Measurements from ENCODE around the gene CPSF4L.

CPSF4L gene

DNA sequence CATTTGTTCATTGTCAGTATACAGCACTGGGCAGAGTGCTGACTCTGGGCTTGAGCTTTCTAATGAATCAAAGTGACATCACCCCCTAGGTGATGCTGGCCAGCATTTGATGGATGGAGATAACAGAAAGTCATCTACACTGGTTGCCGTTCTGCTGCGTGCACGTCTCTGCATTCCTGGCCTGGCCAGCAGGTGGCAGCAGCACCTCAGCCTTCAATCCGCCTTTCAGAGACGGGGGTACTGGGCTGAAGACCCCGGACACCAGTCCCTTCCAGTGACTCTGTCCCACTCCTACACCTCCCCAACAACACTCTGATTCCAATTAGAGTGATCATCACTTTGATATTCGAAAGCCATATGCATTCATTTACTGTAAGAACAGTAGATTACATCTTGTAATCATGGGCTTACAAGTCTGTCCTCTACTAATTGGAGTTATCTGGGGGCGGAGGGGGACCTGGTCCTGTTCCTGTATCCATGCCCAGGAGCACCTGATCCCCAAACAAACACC lies 6.0 kb downstream of the CPSF4L start (continued):
- peak; percentile 65; the same call in 1 of the 2 replicates for TF ChIP-seq ZEB2 (tag by site-specific recombination; IDR thresholded peaks at IDR 0.05)
- TF ChIP-seq ZNF214 (tag by site-specific recombination; IDR thresholded peaks at IDR 0.05; ENCODE audit: borderline replicate concordance): no peak
- no peak for TF ChIP-seq ZFP69B (tag by site-specific recombination; IDR thresholded peaks at IDR 0.05)
- no peak for TF ChIP-seq HOXC10 (CRISPR knock-in tag; IDR thresholded peaks at IDR 0.05)
- TF ChIP-seq ZNF292 (tag by site-specific recombination; IDR thresholded peaks at IDR 0.05; ENCODE audit: borderline replicate concordance, low read depth): no peak
- TF ChIP-seq ZBTB7A (tag by site-specific recombination; IDR thresholded peaks at IDR 0.05; ENCODE audit: low read depth): no peak
- no peak for TF ChIP-seq KLF1 (tag by site-specific recombination; IDR thresholded peaks at IDR 0.05)
- TF ChIP-seq ZNF600 (tag by site-specific recombination; IDR thresholded peaks at IDR 0.05): 0 out of 2 replicates have a peak, but pooled peaks have one; percentile 25
- peak; percentile 55 for TF ChIP-seq ZNF629 (tag by site-specific recombination; IDR thresholded peaks at IDR 0.05)
- TF ChIP-seq ZNF391 (tag by site-specific recombination; IDR thresholded peaks at IDR 0.05; ENCODE audit: borderline replicate concordance, low read depth): peak; percentile 45; the same call in 1 of the 2 replicates
- no peak for TF ChIP-seq GLIS2 (tag by site-specific recombination; IDR thresholded peaks at IDR 0.05)
- TF ChIP-seq ZNF394 (tag by site-specific recombination; IDR thresholded peaks at IDR 0.05; ENCODE audit: borderline replicate concordance): no peak
- TF ChIP-seq ZNF404 (tag by site-specific recombination; IDR thresholded peaks at IDR 0.05): no peak
- peak; percentile 99 for TF ChIP-seq ZNF654 (tag by site-specific recombination; IDR thresholded peaks at IDR 0.05; ENCODE audit: low read depth)
- peak; percentile 37; the same call in 1 of the 2 replicates for TF ChIP-seq ZNF366 (tag by site-specific recombination; conservative IDR thresholded peaks at IDR 0.05)
- TF ChIP-seq ZBTB20 (tag by site-specific recombination; IDR thresholded peaks at IDR 0.05): peak; percentile 49; the same call in 1 of the 2 replicates
- TF ChIP-seq, protein P1, sequence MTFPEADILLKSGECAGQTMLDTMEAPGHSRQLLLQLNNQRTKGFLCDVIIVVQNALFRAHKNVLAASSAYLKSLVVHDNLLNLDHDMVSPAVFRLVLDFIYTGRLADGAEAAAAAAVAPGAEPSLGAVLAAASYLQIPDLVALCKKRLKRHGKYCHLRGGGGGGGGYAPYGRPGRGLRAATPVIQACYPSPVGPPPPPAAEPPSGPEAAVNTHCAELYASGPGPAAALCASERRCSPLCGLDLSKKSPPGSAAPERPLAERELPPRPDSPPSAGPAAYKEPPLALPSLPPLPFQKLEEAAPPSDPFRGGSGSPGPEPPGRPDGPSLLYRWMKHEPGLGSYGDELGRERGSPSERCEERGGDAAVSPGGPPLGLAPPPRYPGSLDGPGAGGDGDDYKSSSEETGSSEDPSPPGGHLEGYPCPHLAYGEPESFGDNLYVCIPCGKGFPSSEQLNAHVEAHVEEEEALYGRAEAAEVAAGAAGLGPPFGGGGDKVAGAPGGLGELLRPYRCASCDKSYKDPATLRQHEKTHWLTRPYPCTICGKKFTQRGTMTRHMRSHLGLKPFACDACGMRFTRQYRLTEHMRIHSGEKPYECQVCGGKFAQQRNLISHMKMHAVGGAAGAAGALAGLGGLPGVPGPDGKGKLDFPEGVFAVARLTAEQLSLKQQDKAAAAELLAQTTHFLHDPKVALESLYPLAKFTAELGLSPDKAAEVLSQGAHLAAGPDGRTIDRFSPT (tag by site-specific recombination; IDR thresholded peaks at IDR 0.05): no peak
- TF ChIP-seq, protein P2, sequence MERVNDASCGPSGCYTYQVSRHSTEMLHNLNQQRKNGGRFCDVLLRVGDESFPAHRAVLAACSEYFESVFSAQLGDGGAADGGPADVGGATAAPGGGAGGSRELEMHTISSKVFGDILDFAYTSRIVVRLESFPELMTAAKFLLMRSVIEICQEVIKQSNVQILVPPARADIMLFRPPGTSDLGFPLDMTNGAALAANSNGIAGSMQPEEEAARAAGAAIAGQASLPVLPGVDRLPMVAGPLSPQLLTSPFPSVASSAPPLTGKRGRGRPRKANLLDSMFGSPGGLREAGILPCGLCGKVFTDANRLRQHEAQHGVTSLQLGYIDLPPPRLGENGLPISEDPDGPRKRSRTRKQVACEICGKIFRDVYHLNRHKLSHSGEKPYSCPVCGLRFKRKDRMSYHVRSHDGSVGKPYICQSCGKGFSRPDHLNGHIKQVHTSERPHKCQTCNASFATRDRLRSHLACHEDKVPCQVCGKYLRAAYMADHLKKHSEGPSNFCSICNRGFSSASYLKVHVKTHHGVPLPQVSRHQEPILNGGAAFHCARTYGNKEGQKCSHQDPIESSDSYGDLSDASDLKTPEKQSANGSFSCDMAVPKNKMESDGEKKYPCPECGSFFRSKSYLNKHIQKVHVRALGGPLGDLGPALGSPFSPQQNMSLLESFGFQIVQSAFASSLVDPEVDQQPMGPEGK (tag by site-specific recombination; IDR thresholded peaks at IDR 0.05): peak; percentile 41; the same call in 1 of the 2 replicates
- TF ChIP-seq SP7 (tag by site-specific recombination; IDR thresholded peaks at IDR 0.05): peak; percentile 63
- no peak for TF ChIP-seq YY2 (tag by site-specific recombination; IDR thresholded peaks at IDR 0.05)
- TF ChIP-seq GLI2 (tag by site-specific recombination; IDR thresholded peaks at IDR 0.05; ENCODE audit: borderline replicate concordance, low read depth): no peak
- TF ChIP-seq KLF16 (tag by site-specific recombination; IDR thresholded peaks at IDR 0.05): no peak
- TF ChIP-seq SALL2 (tag by site-specific recombination; IDR thresholded peaks at IDR 0.05; ENCODE audit: borderline replicate concordance): no peak
- no peak for TF ChIP-seq ZNF707 (tag by site-specific recombination; IDR thresholded peaks at IDR 0.05)
- TF ChIP-seq KLF8 (tag by site-specific recombination; IDR thresholded peaks at IDR 0.05): peak; percentile 24; the same call in 1 of the 2 replicates
- TF ChIP-seq, protein P3, sequence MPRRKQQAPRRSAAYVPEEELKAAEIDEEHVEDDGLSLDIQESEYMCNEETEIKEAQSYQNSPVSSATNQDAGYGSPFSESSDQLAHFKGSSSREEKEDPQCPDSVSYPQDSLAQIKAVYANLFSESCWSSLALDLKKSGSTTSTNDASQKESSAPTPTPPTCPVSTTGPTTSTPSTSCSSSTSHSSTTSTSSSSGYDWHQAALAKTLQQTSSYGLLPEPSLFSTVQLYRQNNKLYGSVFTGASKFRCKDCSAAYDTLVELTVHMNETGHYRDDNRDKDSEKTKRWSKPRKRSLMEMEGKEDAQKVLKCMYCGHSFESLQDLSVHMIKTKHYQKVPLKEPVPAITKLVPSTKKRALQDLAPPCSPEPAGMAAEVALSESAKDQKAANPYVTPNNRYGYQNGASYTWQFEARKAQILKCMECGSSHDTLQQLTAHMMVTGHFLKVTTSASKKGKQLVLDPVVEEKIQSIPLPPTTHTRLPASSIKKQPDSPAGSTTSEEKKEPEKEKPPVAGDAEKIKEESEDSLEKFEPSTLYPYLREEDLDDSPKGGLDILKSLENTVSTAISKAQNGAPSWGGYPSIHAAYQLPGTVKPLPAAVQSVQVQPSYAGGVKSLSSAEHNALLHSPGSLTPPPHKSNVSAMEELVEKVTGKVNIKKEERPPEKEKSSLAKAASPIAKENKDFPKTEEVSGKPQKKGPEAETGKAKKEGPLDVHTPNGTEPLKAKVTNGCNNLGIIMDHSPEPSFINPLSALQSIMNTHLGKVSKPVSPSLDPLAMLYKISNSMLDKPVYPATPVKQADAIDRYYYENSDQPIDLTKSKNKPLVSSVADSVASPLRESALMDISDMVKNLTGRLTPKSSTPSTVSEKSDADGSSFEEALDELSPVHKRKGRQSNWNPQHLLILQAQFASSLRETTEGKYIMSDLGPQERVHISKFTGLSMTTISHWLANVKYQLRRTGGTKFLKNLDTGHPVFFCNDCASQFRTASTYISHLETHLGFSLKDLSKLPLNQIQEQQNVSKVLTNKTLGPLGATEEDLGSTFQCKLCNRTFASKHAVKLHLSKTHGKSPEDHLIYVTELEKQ (tag by site-specific recombination; IDR thresholded peaks at IDR 0.05; ENCODE audit: borderline replicate concordance): peak; percentile 65; the same call in 1 of the 2 replicates
- no peak for TF ChIP-seq SP2 (tag by site-specific recombination; IDR thresholded peaks at IDR 0.05)
- TF ChIP-seq PRDM1 (tag by site-specific recombination; IDR thresholded peaks at IDR 0.05): peak; percentile 86; the same call in 1 of the 2 replicates
- TF ChIP-seq, protein P4, sequence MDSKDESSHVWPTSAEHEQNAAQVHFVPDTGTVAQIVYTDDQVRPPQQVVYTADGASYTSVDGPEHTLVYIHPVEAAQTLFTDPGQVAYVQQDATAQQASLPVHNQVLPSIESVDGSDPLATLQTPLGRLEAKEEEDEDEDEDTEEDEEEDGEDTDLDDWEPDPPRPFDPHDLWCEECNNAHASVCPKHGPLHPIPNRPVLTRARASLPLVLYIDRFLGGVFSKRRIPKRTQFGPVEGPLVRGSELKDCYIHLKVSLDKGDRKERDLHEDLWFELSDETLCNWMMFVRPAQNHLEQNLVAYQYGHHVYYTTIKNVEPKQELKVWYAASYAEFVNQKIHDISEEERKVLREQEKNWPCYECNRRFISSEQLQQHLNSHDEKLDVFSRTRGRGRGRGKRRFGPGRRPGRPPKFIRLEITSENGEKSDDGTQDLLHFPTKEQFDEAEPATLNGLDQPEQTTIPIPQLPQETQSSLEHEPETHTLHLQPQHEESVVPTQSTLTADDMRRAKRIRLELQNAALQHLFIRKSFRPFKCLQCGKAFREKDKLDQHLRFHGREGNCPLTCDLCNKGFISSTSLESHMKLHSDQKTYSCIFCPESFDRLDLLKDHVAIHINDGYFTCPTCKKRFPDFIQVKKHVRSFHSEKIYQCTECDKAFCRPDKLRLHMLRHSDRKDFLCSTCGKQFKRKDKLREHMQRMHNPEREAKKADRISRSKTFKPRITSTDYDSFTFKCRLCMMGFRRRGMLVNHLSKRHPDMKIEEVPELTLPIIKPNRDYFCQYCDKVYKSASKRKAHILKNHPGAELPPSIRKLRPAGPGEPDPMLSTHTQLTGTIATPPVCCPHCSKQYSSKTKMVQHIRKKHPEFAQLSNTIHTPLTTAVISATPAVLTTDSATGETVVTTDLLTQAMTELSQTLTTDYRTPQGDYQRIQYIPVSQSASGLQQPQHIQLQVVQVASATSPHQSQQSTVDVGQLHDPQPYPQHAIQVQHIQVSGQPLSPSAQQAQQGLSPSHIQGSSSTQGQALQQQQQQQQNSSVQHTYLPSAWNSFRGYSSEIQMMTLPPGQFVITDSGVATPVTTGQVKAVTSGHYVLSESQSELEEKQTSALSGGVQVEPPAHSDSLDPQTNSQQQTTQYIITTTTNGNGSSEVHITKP (tag by site-specific recombination; IDR thresholded peaks at IDR 0.05): no peak
- TF ChIP-seq IKZF3 (tag by site-specific recombination; IDR thresholded peaks at IDR 0.05): no peak
